GM23338 (cell line): ENCODE measurements around the gene SYPL2. TPM values are rescaled to one million over a fixed set of nuclear protein-coding genes. Genes with fewer than 3 reads are reported as not detected.

ENCODE experiments used
- ATAC-seq: fragments of 200-7000 bp; cut with Tn5 transposase; 3 replicates; pipeline ENCODE4 v1.9.1; 2020
- DNase-seq: peaks from one replicate; pipeline ENCODE4 v3.0.0-alpha.2; 2015; ENCODE audit warnings: low spot score
- H2AFZ ChIP-seq: fragments of 200-600 bp; sonication (generic); 2 replicates; pipeline ENCODE4 v1.8.0; 2016; ENCODE audit warnings: antibody characterized with exemption, mild to moderate bottlenecking, moderate library complexity
- H3F3A ChIP-seq: fragments of 200-600 bp; sonication (generic); replicated peaks from 2 replicates; pipeline ENCODE4 v1.8.0; 2017; ENCODE audit warnings: antibody characterized with exemption, mixed run types, low read depth
- H3K27ac ChIP-seq: fragments of 200-600 bp; sonication (generic); 2 replicates; pipeline ENCODE4 v1.6.1; 2016; ENCODE audit warnings: low read depth
- H3K27me3 ChIP-seq: fragments of 200-600 bp; sonication (generic); 2 replicates; pipeline ENCODE4 v1.8.0; 2016; ENCODE audit warnings: mild to moderate bottlenecking, mixed run types, moderate library complexity; ENCODE audit not compliant: insufficient read depth
- H3K36me3 ChIP-seq: fragments of 200-600 bp; sonication (generic); 2 replicates; pipeline ENCODE4 v1.8.0; 2016; ENCODE audit warnings: mild to moderate bottlenecking; ENCODE audit not compliant: insufficient read depth
- H3K4me1 ChIP-seq: fragments of 200-600 bp; sonication (generic); 2 replicates; pipeline ENCODE4 v1.8.0; 2016; ENCODE audit warnings: mild to moderate bottlenecking, moderate library complexity; ENCODE audit not compliant: insufficient read depth
- H3K4me2 ChIP-seq: fragments of 200-600 bp; sonication (generic); 2 replicates; pipeline ENCODE4 v1.7.1; 2017; ENCODE audit warnings: mixed run types
- H3K4me3 ChIP-seq: fragments of 200-600 bp; sonication (generic); 2 replicates; pipeline ENCODE4 v1.6.1; 2016; ENCODE audit warnings: mixed run types
- H3K79me2 ChIP-seq: fragments of 200-600 bp; sonication (generic); replicated peaks from 2 replicates; pipeline ENCODE4 v1.8.0; 2017; ENCODE audit warnings: mild to moderate bottlenecking; ENCODE audit not compliant: insufficient read depth
- H3K9me2 ChIP-seq: fragments of 200-600 bp; sonication (generic); 2 replicates; pipeline ENCODE4 v1.8.0; 2017; ENCODE audit not compliant: insufficient read depth
- H4K20me1 ChIP-seq: fragments of 200-600 bp; sonication (generic); replicated peaks from 2 replicates; pipeline ENCODE4 v1.8.0; 2017; ENCODE audit warnings: mild to moderate bottlenecking; ENCODE audit not compliant: insufficient read depth
- H3K27ac Mint-ChIP-seq: 2 replicates; pipeline ENCODE4 v1.8.0; 2020; ENCODE audit warnings: inconsistent platforms, mild to moderate bottlenecking, moderate library complexity, mixed read lengths
- H3K27me3 Mint-ChIP-seq: 3 replicates; pipeline ENCODE4 v1.8.0; 2022; ENCODE audit warnings: low read depth, mild to moderate bottlenecking, moderate library complexity, mixed read lengths, inconsistent platforms; ENCODE audit not compliant: insufficient read depth, poor library complexity
- H3K36me3 Mint-ChIP-seq: 3 replicates; pipeline ENCODE4 v1.8.0; 2021; ENCODE audit warnings: low read depth, mild to moderate bottlenecking, inconsistent platforms, moderate library complexity, mixed read lengths
- H3K4me1 Mint-ChIP-seq: 3 replicates; pipeline ENCODE4 v1.8.0; 2020; ENCODE audit warnings: mild to moderate bottlenecking, inconsistent platforms, mixed read lengths
- H3K4me3 Mint-ChIP-seq: 3 replicates; pipeline ENCODE4 v1.8.0; 2021; ENCODE audit warnings: moderate library complexity, mild to moderate bottlenecking, inconsistent platforms, mixed read lengths
- H3K9me3 Mint-ChIP-seq: 3 replicates; pipeline ENCODE4 v1.8.0; 2020; ENCODE audit warnings: moderate library complexity, mild to moderate bottlenecking, inconsistent platforms, mixed read lengths
- CTCF ChIP-seq, 2 experiments: fragments of 200-600 bp in 1 of 2; sonication (generic) in 1 of 2; conservative IDR thresholded peaks; 2 replicates each; pipeline versions ENCODE4 v1.5.1 to v1.6.1; 2016 to 2017; ENCODE audit warnings: antibody characterized with exemption in 2 of 2, low read depth in 2 of 2, mild to moderate bottlenecking in 2 of 2, moderate library complexity in 1 of 2
- EZH2 ChIP-seq: fragments of 200-600 bp; sonication (generic); IDR thresholded peaks from one replicate; pipeline ENCODE4 v1.8.0; 2017; ENCODE audit warnings: antibody characterized with exemption, mild to moderate bottlenecking, low read depth; ENCODE audit not compliant: unreplicated experiment
- EZH2phosphoT487 ChIP-seq: fragments of 200-600 bp; sonication (generic); IDR thresholded peaks from one replicate; pipeline ENCODE4 v1.8.1; 2018; ENCODE audit warnings: antibody characterized with exemption; ENCODE audit not compliant: unreplicated experiment
- JUNB ChIP-seq: IDR thresholded peaks from one replicate; pipeline ENCODE4 v1.6.1; 2016; ENCODE audit warnings: antibody characterized with exemption; ENCODE audit not compliant: unreplicated experiment
- NANOG ChIP-seq: IDR thresholded peaks from 2 replicates; pipeline ENCODE4 v1.6.1; 2016; ENCODE audit warnings: antibody characterized with exemption, borderline replicate concordance
- POLR2AphosphoS5 ChIP-seq: IDR thresholded peaks from 2 replicates; pipeline ENCODE4 v1.6.1; 2016; ENCODE audit warnings: antibody characterized with exemption, low read depth
- STAT1 ChIP-seq: IDR thresholded peaks from one replicate; pipeline ENCODE4 v1.6.1; 2016; ENCODE audit warnings: antibody characterized with exemption; ENCODE audit not compliant: unreplicated experiment
- ZNF114 ChIP-seq: fragments of 250-450 bp; sonication (Bioruptor Pico); IDR thresholded peaks from 2 replicates; pipeline ENCODE4 v1.5.0; 2020; ENCODE audit warnings: mild to moderate bottlenecking, moderate library complexity
- ZNF462 ChIP-seq: fragments of 250-450 bp; sonication (Bioruptor Pico); IDR thresholded peaks from 2 replicates; pipeline ENCODE4 v1.5.0; 2020; ENCODE audit warnings: mild to moderate bottlenecking, moderate library complexity
- polyA plus RNA-seq: library from polyadenylated mRNA; unstranded; fragments of >200 nt; fragmentation: Nextera tagmentation; extraction: Ambion mirVana; gene quantifications from 2 replicates; pipeline ENCODE4 v1.2.1, GENCODE V29; 2016
- total RNA-seq: library from RNA; depleted of rRNA; stranded (reverse); fragments of >200 nt; shearing (Covaris generic); gene quantifications from 2 replicates; pipeline ENCODE4 v1.2.3, GENCODE V29; 2014
- TF ChIP-seq, protein P1 (sequence below): IDR thresholded peaks from one replicate; pipeline ENCODE4 v1.6.1; 2018; ENCODE audit warnings: antibody characterized with exemption; ENCODE audit not compliant: unreplicated experiment

SYPL2 gene
- total and polyA plus RNA-seq, 2 experiments from 2014 or later = 0.40 to 0.49 TPM

- H3K27ac Mint-ChIP-seq = no peak overlapping the region
- Histone ChIP-seq H3K4me1 (no peaks in the 10 kb centered on the region; the same call in 1 of the 2 replicates), H4K20me1 (no peaks in the 10 kb centered on the region), H3K9me2 (no peaks in the 10 kb centered on the region), H3K4me2 (no peak overlapping the region), H3K36me3 (no peaks in the 10 kb centered on the region), H3F3A (no peaks in the 10 kb centered on the region), H3K27ac (no peak overlapping the region), H2AFZ (no peak overlapping the region), H3K27me3 (peaks cover 2% of the 10 kb centered on the region; the same call in 1 of the 2 replicates), H3K79me2 (no peaks in the 10 kb centered on the region), H3K4me3 (no peak overlapping the region)
- peaks cover 10% of the 10 kb centered on the region for H3K4me1 Mint-ChIP-seq
- peaks cover 6% of the 10 kb centered on the region for H3K27me3 Mint-ChIP-seq
- ATAC-seq = no peak
- H3K9me3 Mint-ChIP-seq = no peaks in the 10 kb centered on the region; the same call in 2 of the 3 replicates
- no peak overlapping the region for H3K4me3 Mint-ChIP-seq
- no peaks in the 10 kb centered on the region; the same call in 2 of the 3 replicates for H3K36me3 Mint-ChIP-seq
- TF ChIP-seq EZH2 (no peak), NANOG (no peak), STAT1 (no peak)
- DNase-seq = no peak
Observed at GRCh38 chr1:109476825-109477224, 10.5 kb downstream of the SYPL2 start.

DNA sequence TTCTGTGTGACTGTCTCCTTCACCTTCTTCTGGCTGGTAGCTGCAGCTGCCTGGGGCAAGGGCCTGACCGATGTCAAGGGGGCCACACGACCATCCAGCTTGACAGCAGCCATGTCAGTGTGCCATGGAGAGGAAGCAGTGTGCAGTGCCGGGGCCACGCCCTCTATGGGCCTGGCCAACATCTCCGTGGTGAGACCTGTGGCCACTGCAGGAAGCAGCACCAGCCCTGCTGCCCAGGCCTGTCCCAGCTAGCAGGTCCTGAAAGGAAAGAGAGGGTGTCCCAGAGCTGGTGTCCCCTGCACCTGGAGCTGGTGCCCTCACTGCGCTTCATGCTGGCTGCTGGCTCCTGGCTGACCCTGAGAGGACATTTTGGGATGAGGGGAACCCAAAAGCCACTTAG is 11.5 kb downstream of the SYPL2 start:
- Histone ChIP-seq H4K20me1 (no peaks in the 10 kb centered on the region), H3K27ac (no peak overlapping the region), H3K27me3 (peaks cover 10% of the 10 kb centered on the region; the same call in 1 of the 2 replicates), H3F3A (no peaks in the 10 kb centered on the region), H3K4me2 (no peak overlapping the region), H3K79me2 (no peaks in the 10 kb centered on the region), H3K4me3 (no peak overlapping the region), H3K9me2 (no peaks in the 10 kb centered on the region), H3K4me1 (no peaks in the 10 kb centered on the region; the same call in 1 of the 2 replicates), H3K36me3 (no peaks in the 10 kb centered on the region), H2AFZ (no peak overlapping the region)
- no peaks in the 10 kb centered on the region; the same call in 2 of the 3 replicates for H3K9me3 Mint-ChIP-seq
- peaks cover 6% of the 10 kb centered on the region for H3K27me3 Mint-ChIP-seq
- H3K27ac Mint-ChIP-seq = no peak overlapping the region
- no peak overlapping the region for H3K4me3 Mint-ChIP-seq
- no peaks in the 10 kb centered on the region; the same call in 2 of the 3 replicates for H3K36me3 Mint-ChIP-seq
- DNase-seq (no peak), ATAC-seq (no peak; the same call in 2 of the 3 replicates)
- peaks cover 10% of the 10 kb centered on the region for H3K4me1 Mint-ChIP-seq
- no peak for TF ChIP-seq STAT1
- TF ChIP-seq POLR2AphosphoS5 = no peak
- TF ChIP-seq EZH2phosphoT487 = no peak
- no peak for TF ChIP-seq CTCF (conservative IDR thresholded peaks at IDR 0.05; ENCODE audit: low read depth in 2 of 2)
- no peak for TF ChIP-seq EZH2
- no peak for TF ChIP-seq NANOG
- no peak for TF ChIP-seq JUNB
- TF ChIP-seq, protein P1, sequence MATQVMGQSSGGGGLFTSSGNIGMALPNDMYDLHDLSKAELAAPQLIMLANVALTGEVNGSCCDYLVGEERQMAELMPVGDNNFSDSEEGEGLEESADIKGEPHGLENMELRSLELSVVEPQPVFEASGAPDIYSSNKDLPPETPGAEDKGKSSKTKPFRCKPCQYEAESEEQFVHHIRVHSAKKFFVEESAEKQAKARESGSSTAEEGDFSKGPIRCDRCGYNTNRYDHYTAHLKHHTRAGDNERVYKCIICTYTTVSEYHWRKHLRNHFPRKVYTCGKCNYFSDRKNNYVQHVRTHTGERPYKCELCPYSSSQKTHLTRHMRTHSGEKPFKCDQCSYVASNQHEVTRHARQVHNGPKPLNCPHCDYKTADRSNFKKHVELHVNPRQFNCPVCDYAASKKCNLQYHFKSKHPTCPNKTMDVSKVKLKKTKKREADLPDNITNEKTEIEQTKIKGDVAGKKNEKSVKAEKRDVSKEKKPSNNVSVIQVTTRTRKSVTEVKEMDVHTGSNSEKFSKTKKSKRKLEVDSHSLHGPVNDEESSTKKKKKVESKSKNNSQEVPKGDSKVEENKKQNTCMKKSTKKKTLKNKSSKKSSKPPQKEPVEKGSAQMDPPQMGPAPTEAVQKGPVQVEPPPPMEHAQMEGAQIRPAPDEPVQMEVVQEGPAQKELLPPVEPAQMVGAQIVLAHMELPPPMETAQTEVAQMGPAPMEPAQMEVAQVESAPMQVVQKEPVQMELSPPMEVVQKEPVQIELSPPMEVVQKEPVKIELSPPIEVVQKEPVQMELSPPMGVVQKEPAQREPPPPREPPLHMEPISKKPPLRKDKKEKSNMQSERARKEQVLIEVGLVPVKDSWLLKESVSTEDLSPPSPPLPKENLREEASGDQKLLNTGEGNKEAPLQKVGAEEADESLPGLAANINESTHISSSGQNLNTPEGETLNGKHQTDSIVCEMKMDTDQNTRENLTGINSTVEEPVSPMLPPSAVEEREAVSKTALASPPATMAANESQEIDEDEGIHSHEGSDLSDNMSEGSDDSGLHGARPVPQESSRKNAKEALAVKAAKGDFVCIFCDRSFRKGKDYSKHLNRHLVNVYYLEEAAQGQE = no peak
- no peak for TF ChIP-seq ZNF462
- TF ChIP-seq ZNF114 (CRISPR knock-in tag) = no peak
